Measurements from ENCODE around the gene TMC8. TPM values are rescaled to one million over a fixed set of nuclear protein-coding genes. Genes with fewer than 3 reads are reported as not detected.

The TMC8 gene
- total and polyA plus RNA-seq, 3 donors from 2014 or later: 3.5 to 9.3 (median 5.6) TPM

DNA sequence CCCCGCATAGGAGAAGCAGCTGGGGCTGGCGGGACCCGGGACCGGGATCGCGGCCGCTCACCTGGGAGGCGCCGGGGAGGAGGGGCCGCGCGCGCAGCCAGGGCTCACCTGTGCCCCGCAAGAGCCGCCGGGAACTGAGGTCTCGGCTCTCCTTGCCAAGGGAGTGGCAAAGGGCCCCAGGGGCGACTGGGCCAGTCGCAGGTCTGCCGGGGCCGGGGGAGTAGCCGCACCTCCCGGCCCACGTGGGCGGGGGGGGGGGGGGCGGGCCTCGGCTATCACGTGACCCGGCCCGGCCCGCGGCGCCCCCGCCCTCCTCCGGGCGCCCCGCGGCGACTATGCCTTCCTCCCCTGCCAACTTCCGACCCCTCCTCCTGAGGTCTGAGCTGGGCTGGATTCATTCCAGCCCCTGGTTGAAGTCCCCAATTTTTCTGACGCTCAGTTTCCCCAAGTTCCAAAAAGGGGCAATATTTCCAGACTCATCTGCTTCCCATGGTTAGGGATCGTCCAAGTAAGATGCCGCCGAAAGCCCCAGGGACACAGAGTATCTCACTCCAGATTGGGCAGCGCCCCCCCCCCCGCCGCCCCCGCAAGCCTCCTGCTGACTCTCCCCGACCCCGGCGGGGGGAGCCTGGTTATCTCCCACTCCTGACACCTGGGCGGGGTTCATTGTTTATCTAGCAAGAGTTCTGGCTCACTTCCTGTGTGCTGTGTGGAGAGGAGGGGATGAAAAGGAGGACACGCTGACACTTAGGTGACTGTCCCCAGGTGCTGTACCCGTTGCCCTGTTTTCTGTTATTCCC, 1.8 kb upstream of the TMC8 start, which contains the start of gene TMC6:
TSS of gene TMC6 (minus strand) at position 205 of the 800 bp plus-strand sequence. CDS start 1,923 bp downstream, outside the sequence.
- Histone ChIP-seq H3K4me3 (peak within 1 kb of the TSS; percentile 58 to 74), H3K27ac (peak within 1 kb of the TSS; percentile 47 to 67), H3K4me1 (peaks cover 25% of the 10 kb centered on the region), H3K9me3 (no peaks in the 10 kb centered on the region), H3K27me3 (no peaks in the 10 kb centered on the region), H3K36me3 (ENCODE audit: low read depth, missing control alignments) (no peaks in the 10 kb centered on the region)
- intact Hi-C loops (cut with DNase I; ENCODE audit: low total_unique reads): no loop called here
- WGBS, 2 donors: 10 to 13% methylated on average over 8 to 27 of the region's 54 CpGs
- TF ChIP-seq, protein P1, sequence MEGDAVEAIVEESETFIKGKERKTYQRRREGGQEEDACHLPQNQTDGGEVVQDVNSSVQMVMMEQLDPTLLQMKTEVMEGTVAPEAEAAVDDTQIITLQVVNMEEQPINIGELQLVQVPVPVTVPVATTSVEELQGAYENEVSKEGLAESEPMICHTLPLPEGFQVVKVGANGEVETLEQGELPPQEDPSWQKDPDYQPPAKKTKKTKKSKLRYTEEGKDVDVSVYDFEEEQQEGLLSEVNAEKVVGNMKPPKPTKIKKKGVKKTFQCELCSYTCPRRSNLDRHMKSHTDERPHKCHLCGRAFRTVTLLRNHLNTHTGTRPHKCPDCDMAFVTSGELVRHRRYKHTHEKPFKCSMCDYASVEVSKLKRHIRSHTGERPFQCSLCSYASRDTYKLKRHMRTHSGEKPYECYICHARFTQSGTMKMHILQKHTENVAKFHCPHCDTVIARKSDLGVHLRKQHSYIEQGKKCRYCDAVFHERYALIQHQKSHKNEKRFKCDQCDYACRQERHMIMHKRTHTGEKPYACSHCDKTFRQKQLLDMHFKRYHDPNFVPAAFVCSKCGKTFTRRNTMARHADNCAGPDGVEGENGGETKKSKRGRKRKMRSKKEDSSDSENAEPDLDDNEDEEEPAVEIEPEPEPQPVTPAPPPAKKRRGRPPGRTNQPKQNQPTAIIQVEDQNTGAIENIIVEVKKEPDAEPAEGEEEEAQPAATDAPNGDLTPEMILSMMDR (IDR thresholded peaks at IDR 0.05): no peak
- no peak for TF ChIP-seq POLR2A (IDR thresholded peaks at IDR 0.05)
- no peak for DNase-seq

DNA sequence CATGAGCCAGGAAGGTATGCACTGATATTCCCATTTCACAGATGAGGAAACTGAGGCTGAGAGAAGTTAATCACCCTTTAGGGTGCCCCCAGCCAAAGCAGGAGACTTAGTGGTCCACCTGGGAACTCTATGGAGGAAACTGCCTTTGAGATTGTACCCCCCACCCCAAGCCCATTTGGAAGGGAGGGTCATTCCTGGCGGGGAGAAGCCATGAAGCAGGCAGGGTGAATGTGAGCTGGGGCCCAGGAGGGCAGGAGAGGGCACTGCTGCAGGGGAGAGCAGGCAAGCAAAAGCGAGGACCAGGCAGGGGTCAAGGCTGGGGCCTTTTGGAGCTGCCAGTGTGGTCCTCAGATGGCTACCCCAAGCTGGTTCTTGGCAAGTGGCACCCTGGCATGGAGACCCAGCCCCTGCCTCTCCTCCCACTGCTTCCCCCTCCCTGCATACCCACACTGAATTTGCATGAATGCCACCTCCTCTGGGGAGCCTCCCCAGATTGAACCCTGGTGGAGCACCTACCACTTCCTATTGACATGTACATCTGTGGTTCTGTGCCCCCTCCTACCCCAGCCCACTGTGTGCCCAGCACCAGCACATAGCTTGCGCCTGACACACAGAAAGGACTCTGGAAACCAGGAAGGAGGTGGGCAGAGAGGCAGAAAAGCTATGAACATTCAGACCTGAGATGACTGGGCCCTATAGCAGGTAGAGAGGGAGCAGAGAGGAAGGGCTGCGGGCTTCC, 1.1 kb upstream of the TMC8 start:
- H3K4me1 ChIP-seq: peaks cover 25% of the 10 kb centered on the region
- TF ChIP-seq, protein P1 (IDR thresholded peaks at IDR 0.05): no peak
- no peak for TF ChIP-seq POLR2A (IDR thresholded peaks at IDR 0.05)
- no peaks in the 10 kb centered on the region for H3K9me3 ChIP-seq
- no peaks in the 10 kb centered on the region for H3K36me3 ChIP-seq (ENCODE audit: low read depth, missing control alignments)
- no peak overlapping the region for H3K4me3 ChIP-seq
- no peak overlapping the region for H3K27ac ChIP-seq
- no peak for DNase-seq
- WGBS, 2 donors: 73 to 77% methylated on average over 4 of the region's 4 CpGs
- H3K27me3 ChIP-seq: no peaks in the 10 kb centered on the region
- intact Hi-C loops (cut with DNase I; ENCODE audit: low total_unique reads): no loop called here

DNA sequence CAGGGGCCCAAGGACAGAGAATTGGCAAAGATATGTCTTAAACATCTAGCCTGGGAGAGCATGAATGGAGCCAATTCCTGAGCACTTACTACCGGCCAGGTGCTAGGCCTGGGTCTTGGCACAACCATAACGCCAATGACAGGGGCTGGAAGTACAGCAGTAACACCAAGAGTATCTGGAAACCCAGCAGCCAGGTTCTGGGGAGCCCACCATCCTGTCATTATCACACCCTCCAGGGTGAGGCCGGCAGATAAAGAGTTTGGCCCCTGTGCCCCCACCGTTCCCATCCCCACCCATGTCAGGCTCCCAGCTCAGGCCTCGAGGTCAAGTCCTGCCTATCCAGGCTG, 508 bp upstream of the TMC8 start:
- Histone ChIP-seq H3K4me1 (peaks cover 25% of the 10 kb centered on the region), H3K36me3 (ENCODE audit: low read depth, missing control alignments) (no peaks in the 10 kb centered on the region), H3K9me3 (no peaks in the 10 kb centered on the region), H3K27me3 (no peaks in the 10 kb centered on the region), H3K4me3 (no peak overlapping the region), H3K27ac (no peak overlapping the region)
- no peak for TF ChIP-seq POLR2A (IDR thresholded peaks at IDR 0.05)
- TF ChIP-seq, protein P1 (IDR thresholded peaks at IDR 0.05): no peak
- 56 to 57% methylated on average over 4 to 5 of the region's 5 CpGs for whole genome bisulfite sequencing, 2 donors
- intact Hi-C loops (cut with DNase I; ENCODE audit: low total_unique reads): no loop called here
- DNase-seq: no peak

DNA sequence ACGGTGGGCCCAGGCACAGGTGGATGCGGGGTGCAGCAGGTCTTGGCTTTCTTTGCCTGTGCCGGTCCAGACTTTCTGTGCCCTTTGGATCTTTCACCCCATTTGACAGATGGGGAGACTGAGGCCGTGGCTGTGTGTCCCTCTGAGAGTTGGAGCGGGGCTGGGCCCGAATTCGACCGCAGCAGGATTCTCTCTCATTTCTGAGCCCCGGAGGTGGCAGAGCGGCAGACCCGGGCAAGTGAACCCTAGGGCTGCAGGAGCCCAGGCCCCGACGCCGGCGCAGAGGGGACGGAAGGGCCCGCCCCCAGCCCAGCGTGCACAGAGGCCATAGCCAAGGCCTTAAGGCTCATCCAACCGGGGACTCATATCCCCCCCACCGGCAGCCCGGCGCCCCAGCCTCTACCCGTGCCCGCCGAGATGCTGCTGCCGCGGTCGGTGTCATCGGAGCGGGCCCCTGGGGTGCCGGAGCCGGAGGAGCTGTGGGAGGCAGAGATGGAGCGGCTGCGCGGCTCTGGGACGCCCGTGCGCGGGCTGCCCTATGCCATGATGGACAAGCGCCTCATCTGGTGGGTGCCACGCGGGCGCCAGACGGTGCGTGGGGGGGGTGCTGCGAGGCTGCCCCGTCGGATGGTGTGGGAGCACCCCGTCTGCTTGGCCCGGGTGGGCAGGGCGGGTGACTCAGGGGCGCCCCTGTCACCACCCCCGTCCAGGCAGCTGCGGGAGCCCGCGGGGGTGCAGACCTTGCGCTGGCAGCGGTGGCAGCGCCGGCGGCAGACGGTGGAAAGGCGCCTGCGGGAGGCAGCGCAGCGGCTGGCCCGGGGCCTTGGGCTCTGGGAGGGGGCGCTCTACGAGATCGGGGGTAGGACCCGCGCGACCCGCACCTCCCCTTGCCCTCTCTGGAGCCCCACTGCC, 857 bp downstream of the TMC8 start:
- intact Hi-C loops (cut with DNase I; ENCODE audit: low total_unique reads): no loop called here
- no peaks in the 10 kb centered on the region for H3K36me3 ChIP-seq (ENCODE audit: low read depth, missing control alignments)
- H3K9me3 ChIP-seq: no peaks in the 10 kb centered on the region
- no peak for DNase-seq
- 30 to 49% methylated on average over 4 to 70 of the region's 74 CpGs for WGBS, 2 donors
- H3K27me3 ChIP-seq: no peaks in the 10 kb centered on the region
- TF ChIP-seq POLR2A (IDR thresholded peaks at IDR 0.05): no peak
- TF ChIP-seq, protein P1 (IDR thresholded peaks at IDR 0.05): no peak
- H3K4me1 ChIP-seq: peaks cover 25% of the 10 kb centered on the region
- peak overlapping the region in 1 of 2 donors; percentile 39 for H3K4me3 ChIP-seq
- H3K27ac ChIP-seq: no peak overlapping the region
